GM18505 (cell line): Measurements from ENCODE around the gene MIER1.

Source experiments
- ATAC-seq: cut with Tn5 transposase; IDR thresholded peaks from one replicate; pipeline ENCODE4 v1.9.1; 2021; ENCODE audit not compliant: unreplicated experiment
- POLR2A ChIP-seq: IDR thresholded peaks from 4 replicates; pipeline ENCODE4 v1.6.1; 2011; ENCODE audit warnings: borderline replicate concordance; ENCODE audit not compliant: insufficient read depth, insufficient read length; ENCODE audit errors: extremely low read depth

MIER1 gene

GRCh38 chr1:67020765-67021164 is 96.0 kb downstream of the MIER1 start:
- ATAC-seq: no peak
- TF ChIP-seq POLR2A: no peak

DNA sequence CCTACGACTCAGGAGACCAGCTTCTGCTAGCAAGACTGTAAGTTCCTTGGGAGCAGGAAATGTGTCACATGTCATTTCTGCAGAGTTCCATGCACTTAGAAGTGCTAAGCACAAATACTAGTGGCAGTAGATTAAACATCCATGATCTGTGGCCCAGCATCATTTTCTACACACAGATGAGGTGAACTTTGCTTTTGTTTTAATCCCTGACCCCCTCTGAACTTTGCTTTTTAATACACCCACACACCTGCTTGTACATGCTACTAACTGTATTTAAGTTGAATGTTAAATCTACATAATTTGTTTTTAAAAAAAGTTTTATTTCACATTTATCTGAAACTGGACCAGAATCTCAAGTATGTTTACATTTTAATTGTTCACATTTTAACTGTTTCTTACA is 104.7 kb downstream of the MIER1 start:
- no peak for ATAC-seq
- no peak for TF ChIP-seq POLR2A

DNA sequence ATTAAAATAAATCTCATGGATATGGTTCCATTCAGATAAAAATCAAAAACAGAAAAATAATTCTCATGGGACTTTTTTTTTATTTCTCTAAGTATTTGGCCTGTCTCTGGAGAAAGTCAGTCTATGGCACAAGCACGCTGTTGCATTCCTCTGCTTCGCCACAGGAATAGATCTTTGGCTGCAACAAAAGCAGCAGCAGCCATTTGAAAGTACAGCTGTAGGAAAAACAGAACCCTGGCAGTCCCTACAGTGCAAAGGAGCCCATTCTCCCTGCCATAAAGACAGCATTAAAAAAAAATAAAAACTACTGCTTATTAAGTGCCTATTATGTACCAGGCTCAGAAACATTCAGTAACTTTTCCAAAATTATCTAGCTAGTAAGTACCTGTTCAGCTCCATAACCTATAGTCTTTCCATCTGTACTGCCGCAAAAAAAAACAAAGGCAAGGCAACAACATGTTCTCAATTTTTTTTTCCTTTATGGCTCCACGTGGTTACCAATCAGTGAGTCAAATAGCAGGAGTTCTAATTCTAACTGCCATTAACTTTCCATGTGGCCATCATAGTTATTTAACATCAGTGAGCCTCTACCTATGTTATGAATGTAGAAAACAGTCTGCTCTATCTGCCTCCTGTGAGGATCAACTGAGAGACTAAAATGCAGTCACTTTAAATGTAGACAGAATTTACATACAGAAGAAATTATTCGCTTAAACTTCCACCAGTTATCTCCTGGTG is 106.5 kb downstream of the MIER1 start:
- TF ChIP-seq POLR2A: no peak
- ATAC-seq: no peak

- ATAC-seq: no peak
Observed at GRCh38 chr1:67031859-67032247, 107.1 kb downstream of the MIER1 start.

More at GRCh38 chr1:67031859-67032247, 107.1 kb downstream of the MIER1 start:
- TF ChIP-seq POLR2A: no peak
